Activated naive CD4-positive, alpha-beta T cell treated with anti-CD3 and anti-CD28 coated beads, Interleukin-2, amount 50 U/mL, for 24 hours (primary cell): ENCODE data around the gene GRID2.
"Not testable (repeated sequence)": the region's sequence is repeated elsewhere in the genome, so short reads cannot be mapped to it uniquely, and the experiment has no call there.

Experiments used
- H3K27ac Mint-ChIP-seq: one replicate; pipeline ENCODE4 v1.8.0; 2021; ENCODE audit warnings: mild to moderate bottlenecking, mixed read lengths
- H3K27me3 Mint-ChIP-seq: one replicate; pipeline ENCODE4 v1.8.0; 2021; ENCODE audit warnings: mixed read lengths
- H3K36me3 Mint-ChIP-seq: one replicate; pipeline ENCODE4 v1.8.0; 2021; ENCODE audit warnings: mixed read lengths
- H3K4me1 Mint-ChIP-seq: one replicate; pipeline ENCODE4 v1.8.0; 2021; ENCODE audit warnings: mixed read lengths
- H3K4me3 Mint-ChIP-seq: one replicate; pipeline ENCODE4 v1.8.0; 2021; ENCODE audit warnings: mild to moderate bottlenecking, mixed read lengths
- H3K9me3 Mint-ChIP-seq: one replicate; pipeline ENCODE4 v1.8.0; 2021; ENCODE audit warnings: mixed read lengths

GRID2 gene

DNA sequence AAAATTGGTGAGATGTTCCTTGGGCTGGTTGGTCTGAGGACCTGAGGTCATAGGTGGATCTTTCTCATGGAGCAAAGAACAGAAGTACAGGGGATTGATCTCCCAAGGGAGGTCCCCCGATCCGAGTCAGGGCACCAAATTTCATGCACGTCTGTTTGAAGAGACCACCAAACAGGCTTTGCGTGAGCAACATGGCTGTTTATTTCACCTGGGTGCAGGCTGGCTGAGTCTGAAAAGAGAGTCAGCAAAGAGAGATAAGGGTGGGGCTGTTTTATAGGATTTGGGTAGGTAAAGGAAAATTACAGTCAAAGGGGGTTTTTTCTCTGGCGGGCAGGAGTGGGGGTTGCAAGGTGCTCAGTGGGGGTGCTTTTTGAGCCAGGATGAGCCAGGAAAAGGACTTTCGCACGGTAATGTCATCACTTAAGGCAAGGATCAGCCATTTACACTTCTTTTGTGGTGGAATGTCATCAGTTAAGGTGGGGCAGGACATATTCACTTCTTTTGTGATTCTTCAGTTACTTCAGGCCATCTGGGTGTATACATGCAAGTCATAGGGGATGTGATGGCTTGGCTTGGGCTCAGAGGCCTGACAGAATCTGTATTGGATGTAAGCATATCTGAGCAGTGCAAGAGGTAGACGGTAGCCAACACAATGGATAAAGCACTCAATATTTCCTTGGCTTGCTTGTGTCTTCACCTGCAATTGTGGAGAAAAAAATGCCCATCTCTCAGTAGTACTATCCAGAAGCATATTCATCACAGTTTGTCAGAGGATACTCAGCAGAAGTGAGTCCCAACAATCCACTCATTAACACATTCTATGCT is 26.5 kb upstream of the GRID2 start:
- H3K9me3 Mint-ChIP-seq, H3K4me1 Mint-ChIP-seq, H3K27me3 Mint-ChIP-seq, H3K27ac Mint-ChIP-seq, H3K4me3 Mint-ChIP-seq, H3K36me3 Mint-ChIP-seq: not testable (repeated sequence)

DNA sequence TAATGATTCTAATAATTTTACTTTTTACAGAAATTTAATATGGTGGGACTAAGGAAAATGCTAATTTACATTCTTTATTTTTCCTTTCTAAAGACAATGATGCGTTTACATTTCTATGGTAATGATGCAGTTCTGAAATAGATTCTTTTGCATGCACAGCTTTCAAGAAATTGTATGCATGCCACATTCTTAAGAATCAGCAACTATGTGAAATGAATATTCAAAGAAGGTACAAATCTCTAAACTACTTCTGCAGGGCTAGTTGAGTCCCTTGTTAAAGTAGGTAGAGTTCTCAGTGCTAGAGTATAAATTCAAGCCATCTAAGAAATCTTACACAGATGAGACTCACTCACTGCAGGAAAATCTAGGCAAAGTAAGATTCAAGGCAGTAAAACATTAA is 24.5 kb upstream of the GRID2 start:
- H3K9me3 Mint-ChIP-seq: no peaks in the 10 kb centered on the region
- H3K4me1 Mint-ChIP-seq: no peaks in the 10 kb centered on the region
- no peak overlapping the region for H3K27ac Mint-ChIP-seq
- H3K36me3 Mint-ChIP-seq: no peaks in the 10 kb centered on the region
- H3K4me3 Mint-ChIP-seq: no peak overlapping the region
- no peaks in the 10 kb centered on the region for H3K27me3 Mint-ChIP-seq

DNA sequence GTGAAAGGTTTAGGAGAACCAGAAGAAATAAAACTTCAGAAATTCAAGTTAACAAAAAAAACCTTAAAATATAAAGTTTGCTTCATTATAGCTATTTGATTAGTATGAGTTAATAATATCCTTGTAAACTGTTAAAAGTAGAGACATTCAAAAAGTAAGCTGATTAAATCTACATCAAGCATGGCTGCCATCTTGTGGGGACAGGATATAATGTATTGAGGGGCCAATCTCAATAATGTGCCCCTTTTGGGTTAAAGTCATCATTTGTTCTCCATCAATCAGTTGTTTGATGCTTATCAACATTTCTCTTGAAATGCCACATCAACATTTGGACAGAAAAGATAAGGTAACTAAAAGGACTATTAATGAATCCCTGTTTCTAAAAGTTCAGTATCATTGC is 4.6 kb upstream of the GRID2 start:
- Mint-ChIP-seq H3K27ac (no peak overlapping the region), H3K9me3 (peaks cover 5% of the 10 kb centered on the region), H3K27me3 (peaks cover 5% of the 10 kb centered on the region), H3K36me3 (no peaks in the 10 kb centered on the region), H3K4me3 (no peak overlapping the region), H3K4me1 (no peaks in the 10 kb centered on the region)

DNA sequence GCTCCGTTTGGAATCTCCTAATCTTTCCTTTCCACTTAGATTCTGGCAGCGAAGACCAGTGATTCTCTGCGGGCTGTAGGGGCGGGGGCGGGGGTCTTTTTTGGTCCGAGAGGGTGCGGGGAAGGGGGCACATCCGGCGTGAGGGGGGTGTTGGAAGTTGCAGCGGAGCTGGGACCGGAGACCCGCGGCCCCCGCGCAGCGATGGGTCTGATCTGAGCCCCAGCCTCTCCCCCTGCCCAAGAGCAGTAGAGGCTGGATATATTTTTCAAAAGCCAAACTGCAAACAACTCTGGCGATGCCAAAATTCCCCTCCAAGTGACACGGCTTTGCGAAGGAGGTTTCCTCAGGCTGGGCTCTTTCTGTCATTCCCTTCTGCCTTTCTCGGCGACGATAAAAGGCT is 355 bp downstream of the GRID2 start:
- Mint-ChIP-seq H3K4me1 (no peaks in the 10 kb centered on the region), H3K9me3 (no peaks in the 10 kb centered on the region), H3K27me3 (peaks cover 32% of the 10 kb centered on the region), H3K36me3 (no peaks in the 10 kb centered on the region), H3K27ac (no peak overlapping the region), H3K4me3 (no peak overlapping the region)

DNA sequence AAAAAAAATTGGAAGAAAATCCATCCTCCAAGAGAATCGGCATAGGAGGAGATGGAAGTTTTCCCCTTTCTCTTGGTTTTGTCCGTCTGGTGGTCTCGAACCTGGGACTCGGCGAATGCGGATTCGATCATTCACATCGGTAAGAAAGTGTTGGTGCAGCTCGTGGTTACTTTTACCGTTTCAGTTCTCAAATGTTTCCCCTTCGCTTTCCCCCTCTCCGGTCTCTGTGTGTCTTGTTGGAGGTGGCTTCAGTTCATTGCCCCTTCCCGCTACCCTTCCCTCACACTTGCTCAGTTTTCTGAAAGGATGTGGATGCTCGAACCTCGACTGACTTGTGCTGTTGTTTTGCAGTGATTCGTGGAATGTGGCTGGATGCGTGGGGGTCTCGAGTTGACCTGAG is 840 bp downstream of the GRID2 start:
- Mint-ChIP-seq H3K27ac (no peak overlapping the region), H3K9me3 (no peaks in the 10 kb centered on the region), H3K4me3 (no peak overlapping the region), H3K36me3 (no peaks in the 10 kb centered on the region), H3K27me3 (peaks cover 32% of the 10 kb centered on the region), H3K4me1 (no peaks in the 10 kb centered on the region)

DNA sequence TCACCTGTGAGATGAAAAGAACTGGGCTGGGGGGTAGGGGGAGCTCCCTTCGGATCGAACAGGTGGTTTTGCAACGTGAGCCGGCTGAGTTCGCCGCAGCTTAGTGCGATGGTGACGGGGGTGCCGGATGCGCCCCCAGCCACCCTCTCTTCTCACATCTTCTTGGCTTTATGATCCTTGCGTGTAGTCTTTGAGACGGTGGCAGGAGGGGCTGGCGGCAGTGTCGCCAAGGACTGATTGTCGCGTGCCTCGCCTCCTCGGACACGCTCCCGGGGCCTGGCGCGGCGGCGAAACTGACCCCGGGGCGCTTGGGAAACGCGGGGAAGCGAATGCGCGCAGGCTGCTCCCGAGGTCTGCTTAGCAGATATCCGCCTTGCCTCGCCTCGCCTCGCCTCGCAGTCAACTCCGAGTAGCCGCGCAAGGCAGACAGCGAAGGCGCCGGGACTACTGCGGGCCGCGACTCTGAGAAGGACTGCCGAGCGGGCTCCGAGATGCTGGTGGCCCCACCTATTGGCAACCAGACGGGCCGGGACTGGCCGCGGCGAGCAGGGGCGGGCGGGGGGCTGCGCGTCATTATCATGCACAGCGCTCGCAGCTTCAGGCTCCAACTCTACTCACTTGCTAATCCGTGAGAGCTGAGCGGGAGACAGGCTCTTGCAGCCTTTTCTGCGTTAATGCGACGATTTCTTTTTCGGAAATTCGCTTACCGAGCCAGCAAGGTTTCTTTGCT is 1.5 kb downstream of the GRID2 start:
- H3K27me3 Mint-ChIP-seq: peaks cover 32% of the 10 kb centered on the region
- H3K27ac Mint-ChIP-seq: no peak overlapping the region
- no peaks in the 10 kb centered on the region for H3K4me1 Mint-ChIP-seq
- H3K36me3 Mint-ChIP-seq: no peaks in the 10 kb centered on the region
- H3K4me3 Mint-ChIP-seq: no peak overlapping the region
- H3K9me3 Mint-ChIP-seq: no peaks in the 10 kb centered on the region

DNA sequence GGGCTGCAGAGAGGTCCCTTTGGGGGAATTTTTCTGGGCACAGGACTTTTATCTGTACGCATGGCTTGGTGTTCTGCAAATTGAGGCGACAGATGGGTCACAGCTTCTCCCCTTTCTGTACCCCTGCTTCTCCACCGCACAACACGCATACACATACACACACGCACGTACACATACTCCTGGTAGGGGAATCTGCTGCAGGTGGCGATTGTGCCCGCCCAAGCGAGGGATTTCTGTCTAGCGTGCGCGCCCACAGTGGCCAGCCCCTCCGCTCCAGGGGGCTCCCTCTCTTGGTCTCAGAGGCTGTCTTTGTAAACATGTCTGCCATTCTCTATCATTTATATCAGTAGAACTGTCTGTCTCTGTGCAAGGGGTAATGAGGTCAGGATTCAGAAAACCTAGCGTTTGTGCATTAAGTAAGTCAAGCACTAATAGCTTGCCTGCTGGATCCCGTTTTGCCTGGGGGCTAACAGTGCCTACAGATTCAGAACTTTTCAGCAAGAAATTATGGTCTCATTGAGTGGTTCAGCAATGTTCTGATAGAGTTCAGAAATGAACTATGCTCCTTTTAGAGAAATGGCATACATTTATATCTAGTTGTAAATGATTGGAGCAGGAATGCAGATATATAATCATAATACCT is 2.2 kb downstream of the GRID2 start:
- Mint-ChIP-seq H3K27ac (no peak overlapping the region), H3K9me3 (no peaks in the 10 kb centered on the region), H3K36me3 (no peaks in the 10 kb centered on the region), H3K4me3 (no peak overlapping the region), H3K4me1 (no peaks in the 10 kb centered on the region), H3K27me3 (peaks cover 32% of the 10 kb centered on the region)

DNA sequence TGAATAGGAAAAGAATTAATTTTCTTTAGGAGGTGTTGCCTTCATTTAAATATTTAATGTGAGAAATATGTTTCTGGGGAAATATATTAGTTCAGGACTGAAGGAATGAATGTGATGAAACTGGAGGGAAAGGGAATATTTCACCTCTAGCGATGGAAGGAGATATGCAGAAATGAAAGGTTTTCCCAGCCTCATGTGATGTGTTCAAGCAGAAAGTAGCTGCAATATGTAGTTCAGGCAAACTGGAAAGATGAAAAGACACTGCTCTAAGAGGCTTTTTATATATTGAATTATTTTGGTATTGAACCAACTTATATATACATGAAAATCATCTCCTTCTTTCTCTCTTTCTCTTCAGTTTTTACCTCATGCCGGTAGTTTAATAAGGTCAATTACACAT is 3.4 kb downstream of the GRID2 start:
- no peak overlapping the region for H3K27ac Mint-ChIP-seq
- H3K27me3 Mint-ChIP-seq: peaks cover 32% of the 10 kb centered on the region
- no peaks in the 10 kb centered on the region for H3K4me1 Mint-ChIP-seq
- peaks cover 6% of the 10 kb centered on the region for H3K9me3 Mint-ChIP-seq
- H3K36me3 Mint-ChIP-seq: no peaks in the 10 kb centered on the region
- H3K4me3 Mint-ChIP-seq: no peak overlapping the region

DNA sequence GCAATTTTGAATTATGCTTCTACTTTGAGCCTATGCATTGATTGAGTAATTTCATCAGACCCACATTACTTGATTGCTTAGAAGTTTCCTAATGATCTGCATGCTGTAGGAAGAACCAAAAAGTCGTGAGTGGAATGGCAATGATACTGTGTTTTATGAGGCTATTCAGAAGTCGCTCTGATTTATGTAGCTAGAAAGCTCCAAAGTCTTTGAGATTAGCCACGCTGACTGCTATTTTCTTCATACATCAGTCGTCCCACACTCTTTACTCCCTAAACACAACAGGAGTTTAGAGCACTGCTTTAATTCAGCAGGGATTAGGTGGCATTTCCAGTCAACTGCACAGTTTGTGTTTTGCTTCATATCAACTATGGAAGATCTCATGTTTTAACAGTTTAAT is 4.1 kb downstream of the GRID2 start:
- Mint-ChIP-seq H3K27ac (no peak overlapping the region), H3K4me1 (no peaks in the 10 kb centered on the region), H3K9me3 (peaks cover 11% of the 10 kb centered on the region), H3K27me3 (peaks cover 26% of the 10 kb centered on the region), H3K36me3 (no peaks in the 10 kb centered on the region), H3K4me3 (no peak overlapping the region)

DNA sequence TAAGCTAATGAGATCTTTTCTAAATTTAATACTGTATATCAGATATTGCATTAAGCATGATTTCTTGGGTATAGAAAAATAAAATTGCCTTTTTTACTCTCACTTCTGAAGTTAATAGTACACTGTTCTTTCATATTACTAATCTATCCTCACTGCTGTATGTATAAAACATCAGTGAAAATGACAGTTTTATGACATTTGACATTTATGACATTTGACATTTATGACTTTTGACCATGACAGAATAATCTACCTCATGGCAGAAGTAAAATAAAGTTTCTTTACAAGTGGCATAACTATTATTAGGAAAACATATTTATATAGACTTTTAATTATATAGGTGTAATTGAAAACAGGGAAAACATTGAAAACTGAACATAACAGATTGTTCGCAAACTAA is 13.3 kb downstream of the GRID2 start:
- no peaks in the 10 kb centered on the region for H3K27me3 Mint-ChIP-seq
- no peaks in the 10 kb centered on the region for H3K4me1 Mint-ChIP-seq
- H3K9me3 Mint-ChIP-seq: peaks cover 10% of the 10 kb centered on the region
- no peak overlapping the region for H3K4me3 Mint-ChIP-seq
- H3K36me3 Mint-ChIP-seq: no peaks in the 10 kb centered on the region
- no peak overlapping the region for H3K27ac Mint-ChIP-seq

DNA sequence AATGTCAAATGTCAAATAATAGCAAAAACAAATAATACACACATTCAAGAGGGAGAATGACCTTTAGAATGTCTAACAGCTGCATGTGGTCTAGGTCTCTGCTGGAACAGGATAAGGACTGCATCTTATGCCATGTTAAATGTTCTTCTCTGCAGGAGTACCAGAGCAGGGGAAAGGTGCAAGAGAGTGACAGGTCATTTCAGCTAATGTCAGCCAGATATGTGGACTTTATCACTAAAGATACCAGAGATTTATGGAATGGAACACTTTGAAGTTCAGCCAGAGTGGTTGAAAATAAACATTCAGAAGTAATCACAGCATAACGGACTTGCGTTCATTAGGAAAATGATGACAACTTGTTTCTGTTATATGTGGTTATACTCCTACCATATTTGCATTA is 24.3 kb downstream of the GRID2 start:
- no peaks in the 10 kb centered on the region for H3K27me3 Mint-ChIP-seq
- H3K9me3 Mint-ChIP-seq: no peaks in the 10 kb centered on the region

DNA sequence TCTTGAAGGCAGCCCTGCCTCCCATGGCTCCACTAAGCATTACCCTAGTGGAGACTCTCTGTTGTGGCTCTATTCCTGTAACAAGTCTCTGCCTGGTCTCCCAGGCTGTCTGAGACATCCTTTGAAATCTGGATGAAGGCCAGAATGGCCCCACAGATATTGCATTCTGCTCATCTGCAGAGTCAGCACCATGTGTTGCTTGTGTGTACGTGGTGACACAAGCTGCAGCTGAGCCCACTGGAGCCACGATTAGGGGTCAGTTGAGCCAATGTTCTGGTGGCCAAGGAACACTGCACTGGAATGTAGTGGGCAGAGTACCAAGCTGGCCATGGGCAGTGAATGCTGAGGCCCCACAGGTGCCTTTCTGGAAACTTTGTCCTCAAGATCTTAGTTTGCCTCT is 29.2 kb downstream of the GRID2 start:
- Mint-ChIP-seq H3K36me3 (no peaks in the 10 kb centered on the region), H3K27me3 (no peaks in the 10 kb centered on the region), H3K4me3 (no peak overlapping the region), H3K27ac (no peak overlapping the region), H3K4me1 (no peaks in the 10 kb centered on the region), H3K9me3 (no peaks in the 10 kb centered on the region)

More for the DNA sequence above, 24.3 kb downstream of the GRID2 start:
- Mint-ChIP-seq H3K36me3 (no peaks in the 10 kb centered on the region), H3K4me1 (no peaks in the 10 kb centered on the region), H3K4me3 (no peak overlapping the region), H3K27ac (no peak overlapping the region)

DNA sequence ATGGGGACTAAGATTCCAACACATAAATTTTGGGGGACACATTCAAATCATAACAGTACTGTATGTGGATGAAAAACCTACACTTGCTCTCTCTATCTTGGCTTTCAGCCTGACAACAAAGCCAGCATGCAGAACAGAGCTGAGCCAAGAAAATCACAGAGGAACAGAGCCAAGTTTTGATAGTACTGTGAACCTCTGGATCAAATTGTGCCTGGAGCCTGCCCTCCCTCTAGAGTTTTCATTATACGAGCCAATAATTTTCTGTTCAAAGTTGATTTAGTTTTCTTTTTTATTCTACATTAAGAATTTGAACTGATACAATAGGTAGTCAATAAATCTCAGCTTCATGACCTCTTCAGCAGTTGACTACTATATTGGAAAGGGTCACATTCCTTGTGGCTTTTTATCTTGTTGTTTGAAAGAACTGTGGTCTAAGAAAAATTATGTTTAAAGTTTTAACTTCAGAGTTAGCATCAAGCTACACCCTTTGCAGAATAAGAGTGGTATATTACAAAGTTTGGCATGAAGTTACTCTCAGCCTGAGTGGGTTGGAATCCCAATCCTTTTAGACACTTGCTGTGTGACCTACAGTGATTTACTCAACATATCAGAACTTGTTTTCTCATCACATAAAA is 31.1 kb downstream of the GRID2 start:
- Mint-ChIP-seq H3K9me3 (no peaks in the 10 kb centered on the region), H3K4me3 (no peak overlapping the region), H3K27ac (no peak overlapping the region), H3K27me3 (no peaks in the 10 kb centered on the region), H3K36me3 (no peaks in the 10 kb centered on the region), H3K4me1 (no peaks in the 10 kb centered on the region)

DNA sequence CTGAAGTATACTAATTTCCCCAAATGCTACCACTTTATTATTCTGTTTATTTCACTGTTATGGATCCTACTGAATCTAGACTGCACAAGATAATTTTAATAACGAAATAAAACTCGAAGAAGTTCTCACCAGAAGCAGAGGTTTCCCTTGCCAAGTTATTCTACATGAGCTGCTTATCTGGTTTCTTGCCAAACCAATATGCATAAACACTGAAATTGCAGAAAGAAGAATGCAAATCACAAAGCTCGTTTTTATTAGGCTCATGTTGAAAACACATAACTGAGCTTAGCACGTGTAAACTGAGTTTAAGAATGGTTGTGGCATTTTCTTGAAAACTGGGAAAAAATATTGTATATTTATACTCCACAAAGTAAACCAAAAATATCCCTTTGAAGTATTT is 35.9 kb downstream of the GRID2 start:
- no peak overlapping the region for H3K4me3 Mint-ChIP-seq
- H3K4me1 Mint-ChIP-seq: no peaks in the 10 kb centered on the region
- no peaks in the 10 kb centered on the region for H3K36me3 Mint-ChIP-seq
- H3K27me3 Mint-ChIP-seq: no peaks in the 10 kb centered on the region
- H3K9me3 Mint-ChIP-seq: no peaks in the 10 kb centered on the region
- H3K27ac Mint-ChIP-seq: no peak overlapping the region

DNA sequence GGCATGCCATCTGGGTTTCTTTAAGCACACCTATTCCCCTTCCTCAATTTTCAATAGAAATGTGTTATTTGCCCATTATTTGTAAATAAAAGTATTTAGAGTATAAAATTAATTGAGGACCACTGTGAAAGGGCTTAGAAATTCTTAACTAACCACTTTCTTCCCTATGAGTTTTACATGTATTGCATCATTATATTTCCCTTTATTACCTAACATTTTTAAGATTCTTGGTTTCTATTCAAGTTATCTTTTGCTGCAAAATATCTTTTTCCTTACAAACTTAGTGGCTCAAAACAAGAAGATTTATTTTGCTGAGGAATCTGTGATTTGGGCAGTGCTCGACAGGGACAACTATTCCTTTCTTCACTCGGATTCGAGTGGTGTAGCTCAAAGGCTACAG is 40.5 kb downstream of the GRID2 start:
- no peak overlapping the region for H3K27ac Mint-ChIP-seq
- no peaks in the 10 kb centered on the region for H3K36me3 Mint-ChIP-seq
- H3K27me3 Mint-ChIP-seq: no peaks in the 10 kb centered on the region
- H3K9me3 Mint-ChIP-seq: no peaks in the 10 kb centered on the region
- H3K4me3 Mint-ChIP-seq: no peak overlapping the region
- no peaks in the 10 kb centered on the region for H3K4me1 Mint-ChIP-seq

DNA sequence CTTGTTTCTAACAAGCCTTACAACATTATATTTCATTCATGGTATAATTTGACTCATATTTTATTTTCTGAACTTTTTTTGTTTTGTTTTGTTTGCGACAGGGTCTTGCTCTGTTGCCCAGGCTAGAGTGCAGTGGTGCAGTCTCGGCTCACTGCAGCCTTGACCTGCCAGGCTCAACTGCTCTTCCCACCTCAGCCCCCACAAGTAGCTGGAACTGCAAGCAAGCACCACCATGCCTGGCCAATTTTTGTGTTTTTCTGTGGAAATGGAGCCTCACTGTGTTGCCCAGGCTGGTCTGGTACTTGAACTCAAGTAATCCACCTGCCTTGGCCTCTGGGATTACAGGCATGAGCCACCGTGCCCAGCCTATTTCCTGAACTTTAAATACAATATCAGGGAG is 42.5 kb downstream of the GRID2 start:
- Mint-ChIP-seq H3K36me3 (no peaks in the 10 kb centered on the region), H3K27me3 (no peaks in the 10 kb centered on the region), H3K4me1 (no peaks in the 10 kb centered on the region), H3K4me3 (no peak overlapping the region), H3K9me3 (no peaks in the 10 kb centered on the region), H3K27ac (no peak overlapping the region)
